ENCODE results near the gene ANKHD1.
"Not testable (repeated sequence)": the region's sequence is repeated elsewhere in the genome, so short reads cannot be mapped to it uniquely, and the experiment has no call there.

DNA sequence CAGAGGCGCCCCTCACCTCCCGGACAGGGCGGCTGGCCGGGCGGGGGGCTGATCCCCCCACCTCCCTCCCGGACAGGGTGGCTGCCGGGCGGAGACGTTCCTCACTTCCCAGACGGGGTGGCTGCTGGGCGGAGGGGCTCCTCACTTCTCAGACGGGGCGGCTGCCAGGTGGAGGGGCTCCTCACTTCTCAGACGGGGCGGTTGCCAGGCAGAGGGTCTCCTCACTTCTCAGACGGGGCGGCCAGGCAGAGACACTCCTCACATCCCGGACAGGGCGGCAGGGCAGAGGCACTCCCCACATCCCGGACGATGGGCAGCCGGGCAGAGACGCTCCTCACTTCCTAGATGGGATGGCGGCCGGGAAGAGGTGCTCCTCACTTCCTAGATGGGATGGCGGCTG is 26.1 kb downstream of the ANKHD1 start:
- TF ChIP-seq CTCF, POLR2A (IDR thresholded peaks at IDR 0.05): not testable (repeated sequence)

All from transverse colon (tissue), 3 donors.